HG03558 (cell line): ENCODE measurements around the gene MALSU1.
A peak's percentile ranks its signal among the peaks of the same experiment; 100 is the strongest.

Experiments used
- ATAC-seq: cut with Tn5 transposase; IDR thresholded peaks from one replicate; pipeline ENCODE4 v1.9.1; 2021; ENCODE audit warnings: moderate number of reproducible peaks; ENCODE audit not compliant: unreplicated experiment; ENCODE audit errors: extremely low read depth

MALSU1 gene

GRCh38 chr7:23298885-23299769 is at the start of gene MALSU1:
TSS of gene MALSU1 (plus strand) at chr7:23299339. CDS start at chr7:23299353, 14 bp downstream.
- peak; percentile 96 for ATAC-seq

- ATAC-seq: no peak
Observed at GRCh38 chr7:23249486-23249885, 49.7 kb upstream of the MALSU1 start.

GRCh38 chr7:23254051-23254681 is 45.0 kb upstream of the MALSU1 start:
- ATAC-seq: no peak

DNA sequence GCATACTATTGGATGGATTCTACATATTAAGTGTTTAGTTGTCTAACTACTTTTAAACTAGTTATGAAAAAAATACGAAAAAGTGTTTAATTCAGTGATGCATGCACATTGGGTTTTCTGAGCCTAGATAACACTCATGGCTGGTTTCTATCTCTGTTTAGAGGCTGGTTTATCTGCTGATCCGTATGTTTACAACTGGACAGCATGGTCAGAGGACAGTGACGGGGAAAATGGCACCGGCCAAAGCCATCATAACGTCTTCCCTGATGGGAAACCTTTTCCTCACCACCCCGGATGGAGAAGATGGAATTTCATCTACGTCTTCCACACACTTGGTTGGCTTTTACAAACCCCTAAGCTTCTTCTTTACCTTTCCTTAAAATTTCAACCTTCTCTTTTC is 42.4 kb upstream of the MALSU1 start:
- ATAC-seq: no peak

- ATAC-seq: no peak
Observed at GRCh38 chr7:23260371-23260770, 38.8 kb upstream of the MALSU1 start.

GRCh38 chr7:23261843-23262452 is 37.2 kb upstream of the MALSU1 start:
- ATAC-seq: no peak

- no peak for ATAC-seq
Observed at GRCh38 chr7:23264916-23265458, 34.2 kb upstream of the MALSU1 start.

DNA sequence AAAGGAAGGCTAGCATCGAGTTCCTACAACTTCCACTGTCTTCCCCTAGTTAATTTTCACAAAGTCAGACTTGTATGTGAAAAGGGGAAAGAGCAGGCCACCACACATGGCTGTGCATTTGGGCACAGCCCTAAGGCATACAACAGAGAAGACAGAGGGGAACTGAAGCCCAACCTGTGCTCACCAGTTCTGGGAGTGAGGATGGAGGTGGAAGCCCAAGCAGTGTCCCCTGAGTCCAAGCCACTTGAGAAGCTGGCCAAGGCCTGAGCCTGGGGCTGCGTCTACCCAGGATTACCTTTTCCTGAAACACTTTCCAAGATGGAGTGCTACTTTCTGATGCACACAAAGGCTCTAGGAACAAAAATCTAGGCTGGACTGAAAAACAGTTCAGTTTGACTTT is 32.2 kb upstream of the MALSU1 start:
- no peak for ATAC-seq

DNA sequence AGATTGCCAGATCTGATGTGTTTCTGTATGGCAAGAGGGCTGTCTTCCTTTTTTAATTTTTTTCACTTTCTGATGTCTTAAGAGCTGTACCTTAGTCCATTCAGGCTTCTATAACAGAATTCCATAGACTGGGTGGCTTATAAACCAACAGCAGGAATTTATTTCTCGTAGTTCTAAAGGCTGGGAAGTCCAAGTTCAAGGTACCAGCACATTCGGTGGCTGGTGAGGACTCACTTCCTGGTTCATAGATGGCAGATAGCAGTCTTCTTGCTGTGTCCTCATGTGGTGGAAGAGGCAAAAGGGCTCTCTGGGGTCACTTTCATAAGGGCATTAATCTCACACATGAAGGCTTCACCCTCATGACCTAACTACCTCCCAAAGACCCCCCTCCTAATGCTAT is 31.8 kb upstream of the MALSU1 start:
- no peak for ATAC-seq

DNA sequence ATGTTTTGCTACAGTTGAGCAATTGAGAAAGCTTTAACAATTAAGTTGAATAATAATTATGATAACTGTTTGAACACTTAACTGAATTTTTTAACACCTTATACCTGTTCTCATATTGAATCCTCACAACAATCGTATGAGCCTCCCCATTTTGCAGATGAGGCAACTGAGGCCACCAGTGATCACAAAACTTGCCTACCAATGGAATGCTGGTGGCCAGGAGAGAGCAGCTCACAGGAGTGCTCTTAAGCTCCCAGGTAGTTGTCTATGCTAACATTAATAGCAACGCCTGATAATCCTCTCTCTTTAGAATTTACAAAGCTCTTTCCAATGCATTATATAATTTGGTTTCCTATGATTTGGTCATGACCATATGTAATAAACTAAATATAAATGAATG is 31.0 kb upstream of the MALSU1 start:
- no peak for ATAC-seq

- no peak for ATAC-seq
Observed at GRCh38 chr7:23268746-23269145, 30.4 kb upstream of the MALSU1 start.

- no peak for ATAC-seq
Observed at GRCh38 chr7:23272275-23272674, 26.9 kb upstream of the MALSU1 start.

DNA sequence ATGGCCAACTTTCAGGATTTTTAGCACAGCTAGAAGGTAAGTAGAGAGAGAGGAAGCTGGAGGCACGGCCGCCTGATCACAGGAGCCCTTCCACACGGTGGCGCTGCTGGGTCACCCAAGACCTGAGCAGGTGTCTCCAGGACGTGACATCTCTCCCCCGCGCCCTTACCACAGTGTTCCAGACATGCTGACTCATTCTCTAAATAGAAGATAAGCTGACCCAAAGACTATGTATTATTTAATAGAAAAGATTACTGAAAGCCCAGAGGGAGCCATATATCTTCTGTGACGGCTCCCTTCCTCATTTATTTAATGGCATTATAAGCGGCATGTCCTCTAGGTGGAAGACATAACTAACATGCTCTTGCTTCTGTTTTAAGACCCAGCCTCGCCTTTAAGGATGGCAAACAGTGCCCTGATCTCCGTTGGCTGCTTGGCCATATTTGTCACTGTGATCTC is 26.0 kb upstream of the MALSU1 start:
- peak; percentile 91 for ATAC-seq

DNA sequence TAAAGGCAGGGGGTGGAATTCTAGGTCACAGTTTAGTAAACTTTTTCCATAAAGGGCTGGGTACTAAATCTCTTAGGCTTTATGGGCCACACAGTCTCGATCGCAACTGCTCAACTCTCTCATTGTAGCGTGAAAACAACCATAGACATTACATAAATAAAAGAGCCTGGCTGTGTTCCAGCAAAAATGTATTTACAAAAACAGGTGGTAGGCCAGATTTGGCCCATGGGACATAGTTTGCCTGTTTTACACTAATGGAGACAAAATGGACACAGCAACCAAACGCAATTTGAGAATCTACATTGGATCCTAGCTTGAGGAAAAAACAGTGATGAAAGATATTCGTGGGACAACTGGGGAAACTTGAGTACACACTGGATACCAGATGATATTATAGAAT is 23.2 kb upstream of the MALSU1 start:
- ATAC-seq: no peak

DNA sequence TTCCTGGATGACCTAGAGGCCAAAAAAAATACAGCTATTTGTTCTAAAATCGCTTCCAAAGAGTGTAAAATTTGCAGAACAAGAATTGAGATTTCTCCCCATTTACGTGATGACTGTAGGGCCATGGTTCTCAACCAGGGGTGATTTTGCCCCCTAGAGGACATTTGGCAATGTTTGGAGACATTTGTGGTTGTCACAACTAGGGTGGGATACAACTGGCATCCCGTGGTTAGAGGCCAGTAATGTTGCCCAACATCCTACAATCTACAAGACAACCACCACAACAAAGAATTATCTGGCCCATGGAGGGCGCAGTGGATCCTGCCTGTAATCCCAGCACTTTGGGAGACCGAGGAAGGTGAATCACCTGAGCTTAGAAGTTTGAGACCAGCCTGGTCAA is 22.8 kb upstream of the MALSU1 start:
- ATAC-seq: no peak

GRCh38 chr7:23276947-23277346 is 22.2 kb upstream of the MALSU1 start:
- ATAC-seq: no peak

DNA sequence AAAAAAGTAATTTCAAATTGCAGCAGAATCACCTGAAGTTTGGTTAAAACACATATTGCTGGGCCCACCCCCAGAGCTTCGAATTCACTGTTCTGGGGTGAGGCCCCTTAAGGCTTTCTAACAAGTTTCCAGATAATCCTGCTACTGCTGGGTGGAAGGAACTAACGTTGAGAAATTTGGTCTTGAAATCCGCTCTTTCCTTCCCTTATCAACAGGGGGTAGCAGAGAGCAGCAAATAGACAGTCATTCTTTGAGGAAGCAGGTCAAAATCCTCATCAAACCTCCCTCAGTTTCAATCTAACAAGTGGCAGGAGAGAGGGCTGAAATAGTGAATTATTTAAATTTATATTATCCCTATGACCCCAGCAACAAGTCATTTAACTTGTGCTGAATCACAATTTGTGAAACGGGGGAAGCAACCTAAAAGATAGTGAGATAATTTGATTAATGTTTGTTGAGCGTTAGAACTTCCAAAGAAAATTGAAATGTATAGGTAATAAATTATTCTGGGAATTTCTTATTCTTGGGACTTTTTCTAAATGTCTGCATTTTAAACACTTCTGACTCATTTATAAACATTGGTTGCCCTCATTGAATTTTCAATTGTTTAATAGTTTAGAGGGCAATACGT is 21.7 kb upstream of the MALSU1 start:
- no peak for ATAC-seq

DNA sequence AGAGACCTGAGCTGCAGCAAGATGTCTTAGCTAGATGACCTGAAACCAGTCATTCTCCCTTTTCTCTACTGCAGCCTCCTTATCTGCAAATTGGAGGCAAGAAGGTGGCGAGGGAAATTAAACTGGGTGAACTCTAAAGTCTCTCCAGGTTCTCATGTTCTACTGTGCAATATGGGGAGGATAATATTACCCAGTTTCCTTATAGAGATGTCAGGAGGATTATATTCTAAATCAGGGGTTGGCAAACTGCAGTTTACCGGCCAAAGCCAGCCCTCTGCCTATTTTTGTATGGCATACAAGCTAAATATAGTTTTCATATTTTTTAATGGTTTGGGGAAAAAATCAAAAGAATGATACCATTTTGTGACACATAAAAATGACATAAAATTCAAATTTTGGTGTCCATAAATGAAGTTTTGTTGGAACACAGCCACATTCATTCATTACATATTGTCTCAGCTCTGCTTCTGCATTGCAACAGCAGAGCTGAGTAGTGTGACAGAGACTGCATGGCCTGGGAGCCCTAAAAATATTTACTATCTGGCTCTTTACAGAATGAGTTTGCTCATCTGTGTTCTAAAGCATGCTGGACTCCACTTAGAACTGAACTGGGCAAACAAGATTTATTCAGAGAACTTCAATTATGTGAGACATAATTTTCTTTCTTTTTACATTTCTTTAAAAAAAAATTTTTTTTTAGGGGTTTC is 19.2 kb upstream of the MALSU1 start:
- ATAC-seq: no peak

- ATAC-seq: no peak
Observed at GRCh38 chr7:23283086-23283485, 16.1 kb upstream of the MALSU1 start.

GRCh38 chr7:23284871-23285270 is 14.3 kb upstream of the MALSU1 start:
- ATAC-seq: no peak
